ENCODE measurements around the gene TRIM39. TPM values are rescaled to one million over a fixed set of nuclear protein-coding genes. Genes with fewer than 3 reads are reported as not detected.
A peak's percentile ranks its signal among the peaks of the same experiment; 100 is the strongest.

Gene TRIM39
- total and polyA plus RNA-seq, 2 of the 13 experiments (the other 11 are each of a cell fraction or from before 2014, with no cell fraction given): 7.7 to 14.6 TPM

DNA sequence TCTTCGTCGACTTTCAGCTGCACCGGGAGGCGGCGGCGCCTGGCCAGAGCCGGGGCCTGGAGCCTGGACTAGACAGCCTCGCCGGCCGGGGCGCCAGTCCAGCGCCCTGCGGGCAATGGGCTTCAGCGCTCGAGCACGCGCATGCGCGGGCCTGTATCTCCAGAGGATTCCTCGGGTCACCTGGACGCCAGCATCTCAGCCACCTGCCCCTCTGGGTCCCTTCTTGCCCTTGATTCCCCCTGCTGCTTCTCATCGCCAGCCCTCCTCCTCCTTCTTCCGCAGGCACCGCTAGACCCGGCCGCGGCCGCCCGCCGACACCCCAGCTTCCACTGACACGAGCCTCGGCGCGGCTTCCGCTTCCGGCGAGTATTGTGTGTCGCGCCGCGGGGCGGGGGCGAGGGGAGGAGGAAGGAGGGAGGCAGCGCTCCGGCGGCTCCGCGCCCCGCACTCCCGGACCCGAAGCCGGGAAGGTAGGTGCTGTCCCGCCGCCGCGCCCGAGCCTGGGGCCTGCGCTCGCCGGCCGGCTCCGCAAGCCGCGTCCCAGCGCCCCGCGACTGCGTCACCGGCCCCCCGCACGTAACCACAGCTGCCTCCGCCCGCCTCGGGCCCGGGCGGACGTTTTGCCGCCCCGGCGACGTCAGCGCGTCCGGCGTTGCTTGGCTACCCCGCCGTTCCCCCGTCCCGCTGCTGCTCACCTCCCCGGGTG lies at the start of gene TRIM39 (continued):
- TF ChIP-seq ZNF605 (CRISPR knock-in tag; IDR thresholded peaks at IDR 0.05): peak; percentile 85; the same call in 1 of the 2 replicates
- peak; percentile 60; the same call in 1 of the 2 replicates for TF ChIP-seq ZNF780A (CRISPR knock-in tag; IDR thresholded peaks at IDR 0.05)
- no peak for TF ChIP-seq ZNF230 (CRISPR knock-in tag; IDR thresholded peaks at IDR 0.05)
- TF ChIP-seq CENPT (CRISPR knock-in tag; IDR thresholded peaks at IDR 0.05; ENCODE audit: low read depth): no peak
- no peak for TF ChIP-seq KDM4B (CRISPR knock-in tag; IDR thresholded peaks at IDR 0.05)
- TF ChIP-seq SP140L (CRISPR knock-in tag; IDR thresholded peaks at IDR 0.05; ENCODE audit: borderline replicate concordance): no peak
- TF ChIP-seq, protein P1, sequence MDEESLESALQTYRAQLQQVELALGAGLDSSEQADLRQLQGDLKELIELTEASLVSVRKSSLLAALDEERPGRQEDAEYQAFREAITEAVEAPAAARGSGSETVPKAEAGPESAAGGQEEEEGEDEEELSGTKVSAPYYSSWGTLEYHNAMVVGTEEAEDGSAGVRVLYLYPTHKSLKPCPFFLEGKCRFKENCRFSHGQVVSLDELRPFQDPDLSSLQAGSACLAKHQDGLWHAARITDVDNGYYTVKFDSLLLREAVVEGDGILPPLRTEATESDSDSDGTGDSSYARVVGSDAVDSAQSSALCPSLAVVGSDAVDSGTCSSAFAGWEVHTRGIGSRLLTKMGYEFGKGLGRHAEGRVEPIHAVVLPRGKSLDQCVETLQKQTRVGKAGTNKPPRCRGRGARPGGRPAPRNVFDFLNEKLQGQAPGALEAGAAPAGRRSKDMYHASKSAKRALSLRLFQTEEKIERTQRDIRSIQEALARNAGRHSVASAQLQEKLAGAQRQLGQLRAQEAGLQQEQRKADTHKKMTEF (CRISPR knock-in tag; IDR thresholded peaks at IDR 0.05): peak; percentile 80
- TF ChIP-seq ZBTB2 (CRISPR knock-in tag; IDR thresholded peaks at IDR 0.05; ENCODE audit: low read depth): peak; percentile 77
- peak; percentile 55; the same call in 1 of the 2 replicates for TF ChIP-seq ZNF503 (CRISPR knock-in tag; IDR thresholded peaks at IDR 0.05)
- no peak for TF ChIP-seq ZFP36L1 (CRISPR knock-in tag; IDR thresholded peaks at IDR 0.05)
- peak; percentile 17 for TF ChIP-seq HCFC1 (IDR thresholded peaks at IDR 0.05; ENCODE audit: low read depth, low read length)
- TF ChIP-seq, protein P2, sequence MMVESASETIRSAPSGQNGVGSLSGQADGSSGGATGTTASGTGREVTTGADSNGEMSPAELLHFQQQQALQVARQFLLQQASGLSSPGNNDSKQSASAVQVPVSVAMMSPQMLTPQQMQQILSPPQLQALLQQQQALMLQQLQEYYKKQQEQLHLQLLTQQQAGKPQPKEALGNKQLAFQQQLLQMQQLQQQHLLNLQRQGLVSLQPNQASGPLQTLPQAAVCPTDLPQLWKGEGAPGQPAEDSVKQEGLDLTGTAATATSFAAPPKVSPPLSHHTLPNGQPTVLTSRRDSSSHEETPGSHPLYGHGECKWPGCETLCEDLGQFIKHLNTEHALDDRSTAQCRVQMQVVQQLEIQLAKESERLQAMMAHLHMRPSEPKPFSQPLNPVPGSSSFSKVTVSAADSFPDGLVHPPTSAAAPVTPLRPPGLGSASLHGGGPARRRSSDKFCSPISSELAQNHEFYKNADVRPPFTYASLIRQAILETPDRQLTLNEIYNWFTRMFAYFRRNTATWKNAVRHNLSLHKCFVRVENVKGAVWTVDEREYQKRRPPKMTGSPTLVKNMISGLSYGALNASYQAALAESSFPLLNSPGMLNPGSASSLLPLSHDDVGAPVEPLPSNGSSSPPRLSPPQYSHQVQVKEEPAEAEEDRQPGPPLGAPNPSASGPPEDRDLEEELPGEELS (CRISPR knock-in tag; IDR thresholded peaks at IDR 0.05): no peak; the same call in 1 of the 2 replicates
- no peak for TF ChIP-seq JDP2 (CRISPR knock-in tag; IDR thresholded peaks at IDR 0.05; ENCODE audit: borderline replicate concordance)
- 0 out of 2 replicates have a peak, but pooled peaks have one; percentile 14 for TF ChIP-seq ZNF138 (CRISPR knock-in tag; IDR thresholded peaks at IDR 0.05; ENCODE audit: low read depth)
- TF ChIP-seq TSC22D2 (CRISPR knock-in tag; IDR thresholded peaks at IDR 0.05; ENCODE audit: borderline replicate concordance): no peak
